ENCODE results near the gene ISG20L2.

ISG20L2 gene

DNA sequence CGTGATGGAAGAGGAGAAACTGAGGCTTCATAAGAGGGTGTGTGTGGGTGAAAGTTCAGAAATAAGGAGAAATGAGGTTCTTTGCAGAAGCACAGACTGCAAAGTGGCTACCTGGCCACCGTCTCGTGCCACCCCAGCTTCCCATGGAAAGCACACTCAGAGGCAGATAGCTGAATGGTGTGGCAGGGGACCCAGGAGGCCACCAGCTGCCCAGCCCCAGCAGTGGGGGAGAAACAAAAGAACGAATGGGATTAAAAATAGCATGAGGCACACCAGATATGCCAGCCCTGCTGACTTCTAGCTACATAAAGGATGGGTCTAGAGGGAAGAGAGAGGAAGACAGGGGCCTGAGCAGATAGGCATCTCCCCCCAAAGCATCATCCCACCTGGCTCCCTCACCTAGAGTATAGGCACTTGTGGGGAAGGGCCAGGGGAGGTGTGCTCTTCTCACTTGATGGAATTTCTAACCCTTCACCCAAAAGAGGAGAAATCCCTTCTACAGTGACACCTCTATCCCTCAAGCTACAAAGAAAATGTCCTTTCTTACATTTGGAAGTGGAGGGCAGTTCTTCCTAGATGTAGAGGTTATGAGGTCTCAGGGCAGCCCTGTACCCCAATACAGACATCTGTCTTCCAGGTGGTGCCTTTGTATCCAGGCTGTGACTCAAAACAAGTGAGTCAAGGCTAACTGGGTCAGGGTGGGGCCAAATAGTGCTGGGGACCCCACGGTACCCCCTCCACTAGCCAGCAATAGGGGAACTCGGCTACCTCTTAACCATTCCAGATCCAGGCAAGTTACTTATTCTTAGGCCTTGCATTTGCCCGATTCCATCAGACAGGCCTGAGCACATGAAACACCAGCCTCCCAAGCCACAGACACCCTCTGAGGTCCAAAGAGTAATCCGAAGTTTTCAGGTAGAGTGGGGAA is 19.4 kb upstream of the ISG20L2 start:
- no peak for DNase-seq (ENCODE audit: low read depth)
- TF ChIP-seq, protein P1, sequence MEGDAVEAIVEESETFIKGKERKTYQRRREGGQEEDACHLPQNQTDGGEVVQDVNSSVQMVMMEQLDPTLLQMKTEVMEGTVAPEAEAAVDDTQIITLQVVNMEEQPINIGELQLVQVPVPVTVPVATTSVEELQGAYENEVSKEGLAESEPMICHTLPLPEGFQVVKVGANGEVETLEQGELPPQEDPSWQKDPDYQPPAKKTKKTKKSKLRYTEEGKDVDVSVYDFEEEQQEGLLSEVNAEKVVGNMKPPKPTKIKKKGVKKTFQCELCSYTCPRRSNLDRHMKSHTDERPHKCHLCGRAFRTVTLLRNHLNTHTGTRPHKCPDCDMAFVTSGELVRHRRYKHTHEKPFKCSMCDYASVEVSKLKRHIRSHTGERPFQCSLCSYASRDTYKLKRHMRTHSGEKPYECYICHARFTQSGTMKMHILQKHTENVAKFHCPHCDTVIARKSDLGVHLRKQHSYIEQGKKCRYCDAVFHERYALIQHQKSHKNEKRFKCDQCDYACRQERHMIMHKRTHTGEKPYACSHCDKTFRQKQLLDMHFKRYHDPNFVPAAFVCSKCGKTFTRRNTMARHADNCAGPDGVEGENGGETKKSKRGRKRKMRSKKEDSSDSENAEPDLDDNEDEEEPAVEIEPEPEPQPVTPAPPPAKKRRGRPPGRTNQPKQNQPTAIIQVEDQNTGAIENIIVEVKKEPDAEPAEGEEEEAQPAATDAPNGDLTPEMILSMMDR (IDR thresholded peaks at IDR 0.05; ENCODE audit: control insufficient read depth, insufficient read depth, low read depth, low read length, missing control alignments), result no peak

DNA sequence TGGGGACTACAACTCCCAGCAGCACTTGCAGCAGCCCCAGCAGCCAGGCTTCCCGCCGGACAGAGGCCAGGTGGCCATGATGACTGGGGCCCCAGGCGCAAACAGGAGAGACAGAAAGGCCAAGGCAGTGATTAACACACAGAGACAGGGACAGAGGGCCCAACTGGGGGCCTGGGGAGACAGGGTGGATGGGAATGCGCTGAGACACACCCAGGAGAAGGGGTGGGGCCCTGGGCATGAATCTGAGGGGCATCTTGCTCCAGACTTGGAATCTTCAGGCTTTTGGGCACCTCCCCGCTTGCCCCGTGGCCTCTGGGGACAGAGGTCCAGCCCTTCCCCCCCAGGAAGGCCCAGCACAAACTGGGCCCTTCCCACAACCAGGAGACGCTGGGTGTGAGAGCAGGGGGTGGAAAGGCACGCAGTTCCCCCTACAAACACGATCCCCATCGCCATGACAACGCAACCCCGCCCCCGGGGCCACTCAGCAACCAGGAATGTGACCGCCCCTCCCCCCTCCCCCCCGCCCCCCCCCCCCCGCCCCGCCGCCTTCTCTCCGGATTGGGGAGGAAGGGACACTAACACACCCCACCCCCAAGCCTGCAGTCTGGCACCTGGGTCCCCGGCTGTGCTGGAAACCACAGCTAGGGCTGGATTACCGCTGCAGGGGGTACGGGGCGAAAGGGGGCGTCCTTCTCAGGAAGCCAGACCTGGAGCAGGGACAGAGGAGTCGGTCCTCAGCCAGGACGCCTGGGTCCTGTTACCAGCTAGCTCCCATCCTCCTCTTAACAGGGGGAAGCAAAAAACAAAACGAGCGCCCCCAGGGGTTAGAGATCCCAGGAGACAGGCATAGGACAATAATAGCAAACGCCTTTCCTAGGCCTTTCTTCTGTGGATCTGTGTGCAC is 18.4 kb upstream of the ISG20L2 start:
- H3K4me3 ChIP-seq (ENCODE audit: control insufficient read depth, low read depth, low read length), result peak overlapping the region; percentile 52
- peak; percentile 78 for DNase-seq (ENCODE audit: low read depth)
- TF ChIP-seq, protein P1 (IDR thresholded peaks at IDR 0.05; ENCODE audit: control insufficient read depth, insufficient read depth, low read depth, low read length, missing control alignments), result peak; percentile 19

More for the DNA sequence above, 19.4 kb upstream of the ISG20L2 start:
- peak overlapping the region; percentile 69 for H3K4me3 ChIP-seq (ENCODE audit: control insufficient read depth, low read depth, low read length)

DNA sequence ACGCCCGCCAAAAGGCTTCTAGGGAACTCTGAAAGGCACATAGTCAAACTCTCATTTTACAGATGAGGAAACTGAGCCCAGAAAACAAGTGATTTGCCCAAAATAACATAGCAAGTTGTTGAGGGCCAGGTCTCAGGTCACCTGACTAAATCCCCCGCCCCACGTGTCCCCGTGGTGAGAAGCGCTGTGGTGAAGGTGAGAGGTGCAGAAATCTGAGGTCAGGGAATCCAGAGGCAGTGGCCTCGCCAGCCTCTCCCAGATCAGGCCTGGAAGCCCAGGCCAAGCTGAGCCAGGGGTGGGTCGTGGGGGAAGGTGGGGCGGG is 17.8 kb upstream of the ISG20L2 start:
- TF ChIP-seq, protein P1 (IDR thresholded peaks at IDR 0.05; ENCODE audit: control insufficient read depth, insufficient read depth, low read depth, low read length, missing control alignments), result no peak
- DNase-seq (ENCODE audit: low read depth), result no peak
- H3K4me3 ChIP-seq (ENCODE audit: control insufficient read depth, low read depth, low read length), result peak overlapping the region; percentile 52

DNA sequence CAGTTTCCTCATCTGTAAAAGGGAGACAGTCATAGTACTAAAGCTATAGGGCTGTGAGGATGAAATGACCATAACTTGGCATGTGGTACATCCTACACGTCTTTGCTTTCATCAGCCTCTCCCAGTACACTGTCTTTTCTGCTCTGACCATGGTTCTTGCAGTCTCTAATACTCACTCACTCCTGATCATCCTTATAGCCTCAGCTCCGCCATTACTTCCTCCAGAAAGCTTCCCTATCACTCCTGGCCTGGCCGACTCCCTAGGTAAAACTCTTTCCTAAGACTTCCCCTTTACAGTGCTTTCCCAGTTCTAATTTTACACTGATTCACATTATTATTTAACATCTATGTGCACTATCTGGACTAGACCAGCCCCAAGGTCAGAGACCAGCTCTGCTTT is 17.3 kb upstream of the ISG20L2 start:
- TF ChIP-seq, protein P1 (IDR thresholded peaks at IDR 0.05; ENCODE audit: control insufficient read depth, insufficient read depth, low read depth, low read length, missing control alignments), result no peak
- DNase-seq (ENCODE audit: low read depth), result no peak
- no peak overlapping the region for H3K4me3 ChIP-seq (ENCODE audit: control insufficient read depth, low read depth, low read length)

DNA sequence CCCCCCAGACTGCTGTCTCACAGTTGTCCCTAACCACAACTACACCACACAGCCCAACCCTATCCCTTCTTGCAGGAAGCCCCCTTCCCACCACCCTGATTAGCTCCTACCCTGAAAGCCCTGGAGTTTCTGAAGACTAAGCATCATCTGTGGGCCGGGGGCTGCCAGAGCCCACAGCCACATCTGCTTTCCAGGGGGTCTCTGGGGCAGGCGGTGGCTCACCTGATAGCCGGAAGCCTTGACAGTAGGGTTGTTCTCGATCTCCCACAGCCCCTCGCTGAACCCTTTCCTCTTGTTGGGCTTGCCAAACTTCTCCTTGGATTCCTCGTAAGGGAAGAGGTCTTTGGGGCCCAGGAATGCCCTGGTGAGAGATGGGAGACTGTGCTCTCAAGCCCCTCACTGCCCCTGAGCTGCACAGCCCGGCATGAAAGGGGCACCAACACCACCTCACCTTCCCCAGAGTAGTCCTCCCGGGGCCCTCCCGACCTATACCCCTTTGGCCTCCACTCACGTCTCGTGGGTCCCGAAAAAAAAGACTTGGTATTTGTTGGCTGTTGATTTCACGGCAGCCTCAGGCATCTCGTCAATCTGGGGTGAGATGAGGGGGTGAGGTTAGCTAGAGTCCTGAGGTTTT is 16.3 kb upstream of the ISG20L2 start:
- H3K4me3 ChIP-seq (ENCODE audit: control insufficient read depth, low read depth, low read length), result no peak overlapping the region
- TF ChIP-seq, protein P1 (IDR thresholded peaks at IDR 0.05; ENCODE audit: control insufficient read depth, insufficient read depth, low read depth, low read length, missing control alignments), result no peak
- no peak for DNase-seq (ENCODE audit: low read depth)

DNA sequence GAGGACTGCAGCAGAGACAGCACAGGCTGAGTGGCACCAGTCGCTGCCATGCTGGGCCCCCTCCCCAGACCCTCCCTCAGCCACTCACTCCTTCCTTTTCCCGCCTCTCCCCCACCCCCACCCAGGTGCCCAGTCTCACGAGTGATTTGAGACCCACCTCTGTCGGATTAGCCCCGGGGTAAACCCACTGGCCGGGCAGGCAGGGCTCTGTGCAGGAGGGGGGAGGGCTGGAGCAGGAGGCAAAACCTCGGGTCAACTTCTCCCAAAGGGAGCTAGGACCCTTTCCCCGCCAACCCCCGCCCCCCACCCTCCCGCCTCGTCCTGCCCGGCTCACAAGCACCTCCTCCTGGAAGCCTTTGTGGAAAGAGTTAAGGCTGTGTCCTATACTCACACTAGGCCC is 15.8 kb upstream of the ISG20L2 start:
- TF ChIP-seq, protein P1 (IDR thresholded peaks at IDR 0.05; ENCODE audit: control insufficient read depth, insufficient read depth, low read depth, low read length, missing control alignments), result no peak
- no peak for DNase-seq (ENCODE audit: low read depth)
- H3K4me3 ChIP-seq (ENCODE audit: control insufficient read depth, low read depth, low read length), result no peak overlapping the region

Data from AG09309 (cell line).